Cardiac muscle cell (in vitro differentiated cells and primary cell): ENCODE data around the gene RYK. TPM values are rescaled to one million over a fixed set of nuclear protein-coding genes. Genes with fewer than 3 reads are reported as not detected.
A peak's percentile ranks its signal among the peaks of the same experiment; 100 is the strongest.

ENCODE experiments used
- DNase-seq, 2 donors: peaks; one replicate each; pipeline versions ENCODE4 v3.0.0 to v3.0.0-alpha.2; 2010 to 2017; ENCODE audit warnings: low read depth in 1 of 2, low spot score in 1 of 2
- H3K27ac ChIP-seq: fragments of 200-600 bp; sonication (generic); 2 replicates; pipeline ENCODE4 v1.5.1; 2016
- H3K27me3 ChIP-seq: fragments of 200-600 bp; sonication (generic); 2 replicates; pipeline ENCODE4 v1.6.0; 2016; ENCODE audit warnings: control low read depth
- H3K36me3 ChIP-seq: fragments of 200-600 bp; sonication (generic); 2 replicates; pipeline ENCODE4 v1.5.1; 2016; ENCODE audit warnings: control low read depth
- H3K4me1 ChIP-seq: fragments of 200-600 bp; sonication (generic); 2 replicates; pipeline ENCODE4 v1.8.1; 2017; ENCODE audit warnings: low read depth, mild to moderate bottlenecking, mixed run types
- H3K4me3 ChIP-seq: fragments of 200-600 bp; sonication (generic); 2 replicates; pipeline ENCODE4 v1.5.1; 2016; ENCODE audit warnings: mild to moderate bottlenecking
- H3K9me3 ChIP-seq: fragments of 200-600 bp; sonication (generic); 2 replicates; pipeline ENCODE4 v1.5.1; 2017; ENCODE audit warnings: low read depth, mild to moderate bottlenecking, control low read depth
- polyA plus RNA-seq: library from polyadenylated mRNA; unstranded; fragments of >200 nt; fragmentation: Nextera tagmentation; extraction: Ambion mirVana; gene quantifications from 2 replicates; pipeline ENCODE4 v1.2.1, GENCODE V29; 2016
- total RNA-seq: library from RNA; depleted of rRNA; stranded (reverse); fragments of >200 nt; gene quantifications from 2 replicates; pipeline ENCODE4 v1.2.3, GENCODE V29; 2016
- TF ChIP-seq, protein P1 (sequence below): IDR thresholded peaks from 2 replicates; pipeline ENCODE4 v1.5.1; 2012; ENCODE audit warnings: low read depth, mild to moderate bottlenecking, low read length

Gene RYK
- total and polyA plus RNA-seq, 2 experiments from 2014 or later, result 61.8 to 73.3 TPM

DNA sequence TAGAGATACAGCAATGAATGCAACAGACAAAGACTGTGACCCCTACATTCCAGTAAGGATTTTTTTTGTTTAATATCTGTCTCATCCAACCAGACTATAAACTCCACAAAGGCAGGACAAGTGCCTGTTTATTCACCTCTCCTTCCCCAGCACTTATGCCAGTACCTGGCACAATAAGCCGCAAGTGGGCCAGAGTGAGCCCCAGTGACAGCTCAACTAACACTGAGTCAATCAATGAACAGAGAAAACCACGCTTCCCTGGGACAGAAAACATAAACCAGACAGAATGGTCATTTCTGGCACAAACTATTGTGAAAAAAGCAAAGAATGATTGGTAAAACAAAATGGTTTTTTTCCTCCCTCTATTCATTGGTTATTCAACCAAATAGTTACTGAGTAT is 52.2 kb downstream of the RYK start:
- H3K36me3 ChIP-seq, result peaks cover 20% of the 10 kb centered on the region

DNA sequence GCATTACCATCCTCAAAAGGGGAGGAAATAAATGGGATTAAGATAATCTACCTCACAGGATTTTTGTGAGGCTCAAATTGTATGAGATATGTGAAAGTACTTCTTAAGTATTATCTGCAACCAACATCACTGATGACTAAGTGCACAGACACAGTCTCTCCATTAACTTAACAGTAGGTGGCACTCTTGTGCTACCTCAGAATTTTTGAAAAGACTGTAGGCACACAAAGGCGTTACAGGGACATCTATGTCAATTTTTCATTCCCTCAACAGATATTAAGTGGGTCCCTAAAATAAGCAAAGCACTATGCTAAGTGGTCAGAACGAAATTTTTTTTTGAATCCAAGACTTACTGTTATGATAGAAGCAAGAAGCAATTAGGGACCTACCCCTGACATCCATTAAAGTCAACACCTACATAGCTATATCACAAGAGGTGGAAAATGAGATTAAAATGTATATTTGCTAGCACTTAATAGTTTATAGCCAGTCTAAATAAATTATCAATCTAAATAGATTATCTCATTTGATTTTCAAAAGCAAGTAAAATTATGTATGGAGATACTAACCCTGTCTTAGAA is 52.9 kb downstream of the RYK start:
- peaks cover 20% of the 10 kb centered on the region for H3K36me3 ChIP-seq
- no peak overlapping the region for H3K4me3 ChIP-seq
- no peaks in the 10 kb centered on the region for H3K27me3 ChIP-seq
- DNase-seq, result peak; percentile 54 to 74
- H3K4me1 ChIP-seq, result no peaks in the 10 kb centered on the region
- no peak overlapping the region for H3K27ac ChIP-seq
- H3K9me3 ChIP-seq, result no peaks in the 10 kb centered on the region
- TF ChIP-seq, protein P1, sequence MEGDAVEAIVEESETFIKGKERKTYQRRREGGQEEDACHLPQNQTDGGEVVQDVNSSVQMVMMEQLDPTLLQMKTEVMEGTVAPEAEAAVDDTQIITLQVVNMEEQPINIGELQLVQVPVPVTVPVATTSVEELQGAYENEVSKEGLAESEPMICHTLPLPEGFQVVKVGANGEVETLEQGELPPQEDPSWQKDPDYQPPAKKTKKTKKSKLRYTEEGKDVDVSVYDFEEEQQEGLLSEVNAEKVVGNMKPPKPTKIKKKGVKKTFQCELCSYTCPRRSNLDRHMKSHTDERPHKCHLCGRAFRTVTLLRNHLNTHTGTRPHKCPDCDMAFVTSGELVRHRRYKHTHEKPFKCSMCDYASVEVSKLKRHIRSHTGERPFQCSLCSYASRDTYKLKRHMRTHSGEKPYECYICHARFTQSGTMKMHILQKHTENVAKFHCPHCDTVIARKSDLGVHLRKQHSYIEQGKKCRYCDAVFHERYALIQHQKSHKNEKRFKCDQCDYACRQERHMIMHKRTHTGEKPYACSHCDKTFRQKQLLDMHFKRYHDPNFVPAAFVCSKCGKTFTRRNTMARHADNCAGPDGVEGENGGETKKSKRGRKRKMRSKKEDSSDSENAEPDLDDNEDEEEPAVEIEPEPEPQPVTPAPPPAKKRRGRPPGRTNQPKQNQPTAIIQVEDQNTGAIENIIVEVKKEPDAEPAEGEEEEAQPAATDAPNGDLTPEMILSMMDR, result peak; percentile 73

More for the DNA sequence above, 52.2 kb downstream of the RYK start:
- DNase-seq, result no peak
- no peaks in the 10 kb centered on the region for H3K4me1 ChIP-seq
- H3K4me3 ChIP-seq, result no peak overlapping the region
- H3K9me3 ChIP-seq, result no peaks in the 10 kb centered on the region
- H3K27ac ChIP-seq, result no peak overlapping the region
- TF ChIP-seq, protein P1, result no peak
- no peaks in the 10 kb centered on the region for H3K27me3 ChIP-seq

DNA sequence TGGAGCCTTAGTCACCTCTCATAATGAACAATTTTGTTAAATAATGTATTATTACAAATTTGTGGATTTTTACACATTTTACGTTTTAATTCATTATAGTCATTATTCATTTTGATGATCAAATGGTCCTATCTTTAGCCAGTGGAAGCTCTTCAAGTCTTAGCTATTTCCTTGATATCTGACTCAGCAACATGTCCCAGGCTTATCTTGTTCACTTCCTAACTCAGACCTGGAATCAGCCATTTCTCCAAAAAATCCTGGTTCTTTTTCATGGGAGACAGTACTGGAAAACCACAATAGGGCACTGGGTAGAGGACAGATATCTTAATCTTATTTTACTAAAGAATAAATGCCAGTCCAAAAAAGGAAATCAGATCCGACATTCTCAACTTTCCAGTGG is 56.4 kb downstream of the RYK start:
- peaks cover 6% of the 10 kb centered on the region for H3K36me3 ChIP-seq
- no peak overlapping the region for H3K4me3 ChIP-seq
- TF ChIP-seq, protein P1, result no peak
- H3K27me3 ChIP-seq, result no peaks in the 10 kb centered on the region
- no peak for DNase-seq
- H3K4me1 ChIP-seq, result no peaks in the 10 kb centered on the region
- H3K27ac ChIP-seq, result no peak overlapping the region
- no peaks in the 10 kb centered on the region for H3K9me3 ChIP-seq

DNA sequence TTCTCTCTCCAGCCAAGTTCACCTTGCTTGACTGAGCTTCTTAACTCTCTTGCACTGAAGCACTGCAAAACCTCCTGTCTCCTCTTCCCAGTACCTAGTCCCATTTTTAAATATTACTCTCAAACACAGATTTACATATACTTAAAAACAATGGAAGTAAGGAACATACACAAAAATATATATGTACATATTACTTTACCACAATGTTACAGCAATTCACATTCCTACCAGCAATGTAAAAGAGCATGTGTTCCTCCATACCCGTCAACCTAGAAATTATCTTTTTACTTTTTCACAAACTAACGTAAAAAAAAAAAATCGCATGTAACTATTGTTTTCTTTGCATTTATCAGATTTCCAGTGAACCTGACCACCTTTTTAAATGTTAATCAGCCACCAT is 60.4 kb downstream of the RYK start:
- Histone ChIP-seq H3K27me3 (no peaks in the 10 kb centered on the region), H3K27ac (no peak overlapping the region), H3K9me3 (no peaks in the 10 kb centered on the region), H3K4me1 (no peaks in the 10 kb centered on the region), H3K36me3 (peaks cover 35% of the 10 kb centered on the region), H3K4me3 (no peak overlapping the region)
- no peak for DNase-seq
- TF ChIP-seq, protein P1, result no peak

DNA sequence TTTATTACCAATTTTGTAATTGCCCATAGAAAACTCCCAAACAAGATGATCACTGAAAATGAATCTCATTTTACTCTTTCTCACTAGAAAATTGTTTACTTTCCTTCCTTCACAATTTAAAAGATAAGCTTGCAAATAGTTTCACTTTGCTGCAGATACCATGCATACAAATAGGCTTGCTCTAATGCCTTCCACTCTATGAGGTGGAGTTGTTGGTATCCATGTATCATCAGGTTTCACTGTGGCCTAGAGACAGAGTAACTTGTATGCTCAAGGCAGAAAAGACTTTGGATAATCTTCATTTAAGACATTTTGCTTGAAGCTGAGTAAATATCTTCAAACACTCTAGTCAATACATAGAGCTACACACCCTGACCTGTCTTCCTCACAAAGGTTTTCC is 60.8 kb downstream of the RYK start:
- no peak overlapping the region for H3K4me3 ChIP-seq
- no peak for DNase-seq
- TF ChIP-seq, protein P1, result no peak
- H3K27ac ChIP-seq, result no peak overlapping the region
- peaks cover 37% of the 10 kb centered on the region for H3K36me3 ChIP-seq
- no peaks in the 10 kb centered on the region for H3K9me3 ChIP-seq
- no peaks in the 10 kb centered on the region for H3K27me3 ChIP-seq
- H3K4me1 ChIP-seq, result no peaks in the 10 kb centered on the region
